Testis (tissue), 3 donors: ENCODE data around the gene RNF168. TPM values are rescaled to one million over a fixed set of nuclear protein-coding genes. Genes with fewer than 3 reads are reported as not detected.
"Not testable (repeated sequence)": the region's sequence is repeated elsewhere in the genome, so short reads cannot be mapped to it uniquely, and the experiment has no call there.

Source experiments
- DNase-seq: peaks from one replicate; pipeline ENCODE4 v3.0.0-alpha.2; 2019
- H3K27ac ChIP-seq, 2 donors: fragments of 200-600 bp; sonication (generic); one replicate each; pipeline ENCODE4 v1.5.1; 2019
- H3K27me3 ChIP-seq: fragments of 200-600 bp; sonication (generic); one replicate; pipeline ENCODE4 v1.5.1; 2019
- H3K36me3 ChIP-seq: fragments of 200-600 bp; sonication (generic); one replicate; pipeline ENCODE4 v1.5.1; 2017; ENCODE audit warnings: low read depth; ENCODE audit errors: missing control alignments
- H3K4me1 ChIP-seq: fragments of 200-600 bp; sonication (generic); one replicate; pipeline ENCODE4 v1.5.1; 2019
- H3K4me3 ChIP-seq, 2 donors: fragments of 200-600 bp; sonication (generic); one replicate each; pipeline ENCODE4 v1.5.1; 2017 to 2019
- H3K9me3 ChIP-seq: fragments of 200-600 bp; sonication (generic); one replicate; pipeline ENCODE4 v1.5.1; 2017
- CTCF ChIP-seq, 3 experiments: fragments of 450-650 bp in 2 of 3; fragments of 200-600 bp in 1 of 3; sonication (generic) in 1 of 3; IDR thresholded peaks; one replicate each; pipeline ENCODE4 v1.5.1; 2016 to 2019; ENCODE audit warnings: antibody characterized with exemption in 3 of 3, mild to moderate bottlenecking in 2 of 3, moderate library complexity in 1 of 3
- POLR2A ChIP-seq: fragments of 450-650 bp; IDR thresholded peaks from one replicate; pipeline ENCODE4 v1.6.1; 2017; ENCODE audit warnings: antibody characterized with exemption, mild to moderate bottlenecking, moderate library complexity
- WGBS, 2 donors: methylation state at CpG; one replicate each; pipeline ENCODE4 v1.1.5; 2018; 5-methylcytosine and 5-hydroxymethylcytosine counted together
- intact Hi-C: fragments of 100-400 bp; cut with DNase I; formaldehyde crosslinking; loops from one replicate; pipeline ENCODE4 v1.15.1; 2023; ENCODE audit warnings: low total_unique reads
- polyA plus RNA-seq: library from polyadenylated mRNA; stranded (reverse); fragments of 350-450 nt; fragmentation: Illumina TruSeq; extraction: RNeasy Lipid Tissue Mini Kit (QIAGEN cat#74804); gene quantifications from one replicate; pipeline ENCODE4 v1.2.3, GENCODE V29; 2014; ENCODE audit warnings: low read depth, low replicate concordance; ENCODE audit not compliant: insufficient read depth
- total RNA-seq, 2 donors: library from RNA; depleted of rRNA; stranded (reverse); fragments of >200 nt; gene quantifications; one replicate each; pipeline ENCODE4 v1.2.3, GENCODE V29; 2016

The RNF168 gene
- total and polyA plus RNA-seq, 3 donors from 2014 or later = 37.7 to 52.8 (median 45.4) TPM

DNA sequence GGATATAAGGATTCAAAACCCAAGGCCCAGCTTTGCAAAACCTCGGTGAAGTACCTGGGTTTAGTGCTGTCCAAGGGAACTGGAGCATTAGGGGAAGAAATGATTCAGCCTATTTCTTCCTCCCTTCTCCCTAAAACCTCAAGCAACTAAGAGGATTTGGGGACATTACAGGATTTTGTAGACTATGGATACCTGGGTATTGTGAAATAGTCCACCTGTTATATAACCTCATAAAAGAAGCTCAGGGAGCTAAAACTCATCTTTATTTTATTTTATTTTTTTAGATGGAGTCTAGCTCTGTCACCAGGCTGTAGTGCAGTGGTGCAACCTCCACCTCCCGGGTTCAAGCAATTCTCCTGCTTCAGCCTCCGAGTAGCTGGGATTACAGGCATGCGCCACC, 20.3 kb upstream of the RNF168 start:
- H3K27me3 ChIP-seq = no peaks in the 10 kb centered on the region
- TF ChIP-seq POLR2A (no peak), CTCF (IDR thresholded peaks at IDR 0.05) (no peak)
- H3K27ac ChIP-seq = no peak overlapping the region
- 94 to 98% methylated on average over 4 of the region's 4 CpGs for WGBS, 2 donors
- DNase-seq = no peak
- peaks cover 5% of the 10 kb centered on the region for H3K9me3 ChIP-seq
- H3K4me3 ChIP-seq = no peak overlapping the region
- intact Hi-C loops = no loop called here
- no peaks in the 10 kb centered on the region for H3K36me3 ChIP-seq
- H3K4me1 ChIP-seq = no peaks in the 10 kb centered on the region

GRCh38 chr3:196521291-196521690, 17.7 kb upstream of the RNF168 start:
- WGBS, 2 donors = 68 to 74% methylated on average over 12 of the region's 12 CpGs
- H3K36me3 ChIP-seq, H3K4me3 ChIP-seq, H3K9me3 ChIP-seq, intact Hi-C loops, H3K4me1 ChIP-seq, DNase-seq, H3K27me3 ChIP-seq, H3K27ac ChIP-seq: not testable (repeated sequence)

GRCh38 chr3:196519718-196520082, 16.1 kb upstream of the RNF168 start:
- no peaks in the 10 kb centered on the region for H3K36me3 ChIP-seq
- peaks cover 5% of the 10 kb centered on the region for H3K9me3 ChIP-seq
- H3K4me3 ChIP-seq = no peak overlapping the region
- H3K4me1 ChIP-seq = no peaks in the 10 kb centered on the region
- no peak overlapping the region for H3K27ac ChIP-seq
- H3K27me3 ChIP-seq = no peaks in the 10 kb centered on the region
- 77 to 86% methylated on average over 5 of the region's 5 CpGs for WGBS, 2 donors
- intact Hi-C loops = loop anchor here (10.0 kb wide), 1 partner anchor 265 kb away; no protein-coding TSS in a partner anchor
- no peak for DNase-seq
- no peak for TF ChIP-seq CTCF (IDR thresholded peaks at IDR 0.05)
- TF ChIP-seq POLR2A = no peak

DNA sequence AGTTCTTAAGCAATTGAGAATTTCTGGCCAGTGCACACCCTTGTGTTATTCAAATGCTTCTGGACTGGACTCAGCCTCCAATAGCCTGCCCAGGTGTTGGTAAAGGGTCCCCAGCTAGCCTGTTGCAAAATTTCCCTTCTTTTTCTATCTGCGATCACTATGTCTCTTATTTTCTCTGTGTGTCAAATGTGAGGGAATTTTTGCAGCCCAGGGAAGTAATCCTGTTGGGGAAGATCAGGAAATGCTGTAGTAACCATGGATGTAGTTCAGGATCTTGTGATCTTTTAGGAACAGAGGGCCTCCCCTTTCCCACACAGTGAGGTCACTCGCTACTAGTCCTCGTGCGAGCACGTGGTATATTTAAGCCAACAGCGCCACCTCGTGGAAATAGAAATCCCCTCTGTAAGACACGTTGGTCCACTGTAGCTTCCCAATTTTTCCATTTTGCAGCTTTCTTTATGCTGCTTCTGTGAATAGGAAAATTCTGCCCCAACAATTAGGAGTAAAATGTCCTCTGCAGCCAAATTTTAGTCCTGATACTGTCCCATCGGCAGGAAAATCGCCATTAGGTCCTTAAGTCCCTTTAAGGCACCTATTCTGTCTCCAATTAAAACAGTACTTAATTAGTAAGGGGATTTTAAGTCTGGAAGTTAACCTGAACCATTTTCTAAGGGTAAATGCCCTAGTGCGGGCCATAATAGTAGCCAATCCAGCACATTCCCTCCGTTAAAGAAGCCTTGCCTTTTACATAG, 15.6 kb upstream of the RNF168 start:
- no peaks in the 10 kb centered on the region for H3K4me1 ChIP-seq
- intact Hi-C loops = loop anchor here (10.0 kb wide), 1 partner anchor 264 kb away; no protein-coding TSS in a partner anchor
- peaks cover 5% of the 10 kb centered on the region for H3K9me3 ChIP-seq
- no peaks in the 10 kb centered on the region for H3K36me3 ChIP-seq
- H3K27me3 ChIP-seq = no peaks in the 10 kb centered on the region
- H3K4me3 ChIP-seq = no peak overlapping the region
- no peak overlapping the region for H3K27ac ChIP-seq
- WGBS, 2 donors = 42 to 44% methylated on average over 12 of the region's 12 CpGs
- DNase-seq = peak; percentile 77
- TF ChIP-seq CTCF (IDR thresholded peaks at IDR 0.05) (peak in 2 of 3 experiments; percentile 41 to 43), POLR2A (no peak)

DNA sequence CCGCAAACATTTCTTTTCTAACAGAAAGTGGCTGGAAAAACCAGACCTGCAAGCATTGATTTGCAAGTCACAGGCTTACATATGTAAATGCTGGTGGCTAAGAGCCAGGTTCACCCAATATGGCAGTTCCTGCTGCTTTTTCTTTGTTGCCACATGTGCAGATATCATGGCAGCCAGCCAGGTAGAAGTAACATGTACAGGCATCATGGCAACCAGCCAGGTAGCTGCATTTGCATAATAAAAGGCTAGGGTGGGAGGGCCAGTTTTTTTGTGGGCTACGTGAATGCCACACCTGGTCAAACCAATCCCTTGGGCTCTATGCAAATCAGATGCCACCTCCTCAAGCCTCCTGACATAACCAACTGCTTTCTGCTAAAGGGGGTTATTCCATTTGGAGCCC, 14.4 kb upstream of the RNF168 start:
- intact Hi-C loops = loop anchor here (10.0 kb wide), 1 partner anchor 263 kb away; no protein-coding TSS in a partner anchor

More for the DNA sequence above, 14.4 kb upstream of the RNF168 start:
- H3K27ac ChIP-seq = no peak overlapping the region
- H3K36me3 ChIP-seq = no peaks in the 10 kb centered on the region
- no peaks in the 10 kb centered on the region for H3K4me1 ChIP-seq
- peaks cover 5% of the 10 kb centered on the region for H3K9me3 ChIP-seq
- no peak overlapping the region for H3K4me3 ChIP-seq
- TF ChIP-seq POLR2A (no peak), CTCF (IDR thresholded peaks at IDR 0.05) (no peak)
- no peak for DNase-seq
- WGBS, 2 donors = 87 to 94% methylated on average over 2 of the region's 2 CpGs
- no peaks in the 10 kb centered on the region for H3K27me3 ChIP-seq
